ENCODE measurements around the gene PRR13.
"Not testable (repeated sequence)": the region's sequence is repeated elsewhere in the genome, so short reads cannot be mapped to it uniquely, and the experiment has no call there.

Gene PRR13

DNA sequence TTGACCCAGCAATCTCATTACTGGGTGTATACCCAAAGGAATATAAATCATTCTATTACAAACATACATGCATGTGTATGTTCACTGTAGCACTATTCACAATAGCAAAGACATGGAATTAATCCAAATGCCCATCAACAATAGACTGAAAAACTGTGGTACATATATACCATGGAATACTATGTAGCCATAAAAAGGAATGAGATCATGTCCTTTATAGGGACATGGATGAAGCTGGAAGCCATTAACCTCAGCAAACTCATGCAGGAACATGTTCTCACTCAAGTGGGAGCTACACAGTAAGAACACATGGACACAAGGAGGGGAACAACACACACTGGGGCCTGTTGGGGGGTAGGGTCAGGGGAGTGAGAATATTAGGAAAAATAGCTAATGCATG is 2.0 kb upstream of the PRR13 start:
- DNase-seq: not testable (repeated sequence)

GRCh38 chr12:53443955-53444354 is 2.4 kb downstream of the PRR13 start:
- no peak for DNase-seq

DNA sequence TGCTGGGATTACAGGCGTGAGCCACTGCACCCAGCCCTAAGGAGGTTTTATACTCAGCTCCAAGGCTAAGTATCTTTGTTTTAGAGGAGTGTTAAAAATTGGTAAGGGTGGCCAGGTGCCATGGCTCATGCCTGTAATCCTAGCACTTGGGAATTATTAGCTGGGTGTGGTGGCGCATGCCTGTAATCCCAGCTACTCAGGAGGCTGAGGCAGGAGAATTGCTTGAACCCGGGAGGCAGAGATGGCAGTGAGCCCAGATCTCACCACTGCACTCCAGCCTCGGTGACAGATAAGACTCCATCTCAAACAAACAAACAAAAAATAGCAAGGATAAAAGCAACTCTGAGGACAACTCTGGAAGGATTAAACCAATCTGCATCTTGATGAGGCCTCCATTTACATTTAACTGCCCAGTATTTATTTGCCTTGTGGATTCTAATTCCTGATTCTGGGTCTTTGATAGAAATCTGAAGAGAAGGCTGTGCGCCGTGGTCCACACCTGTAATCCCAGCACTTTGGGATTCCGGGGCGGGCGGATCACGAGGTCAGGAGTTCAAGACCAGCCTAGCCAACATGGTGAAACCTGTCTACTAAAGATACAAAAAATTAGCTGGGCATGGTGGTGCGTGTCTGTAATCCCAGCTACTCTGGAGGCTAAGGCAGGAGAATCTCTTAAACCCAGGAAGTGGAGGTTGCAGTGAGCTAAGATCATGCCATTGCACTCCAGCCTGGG is 3.2 kb downstream of the PRR13 start:
- DNase-seq: not testable (repeated sequence)

DNA sequence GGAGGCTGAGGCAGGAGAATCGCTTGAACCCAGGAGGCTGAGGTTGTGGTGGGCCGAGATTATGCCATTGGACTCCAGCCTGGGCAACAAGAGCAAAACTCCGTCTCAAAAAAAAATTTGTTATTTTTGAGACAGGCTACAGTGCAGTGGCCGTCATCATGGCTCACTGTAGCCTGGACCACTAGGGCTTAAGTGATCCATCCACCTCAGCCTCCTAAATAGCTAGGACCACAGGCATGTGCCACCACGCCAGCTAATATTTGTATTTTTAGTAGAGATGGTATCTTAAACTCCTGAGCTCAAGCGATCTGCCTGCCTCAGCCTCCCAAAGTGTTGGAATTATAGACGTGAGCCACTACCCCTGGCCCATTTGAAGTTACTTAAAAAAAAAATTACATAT is 9.4 kb downstream of the PRR13 start:
- DNase-seq: no peak

DNA sequence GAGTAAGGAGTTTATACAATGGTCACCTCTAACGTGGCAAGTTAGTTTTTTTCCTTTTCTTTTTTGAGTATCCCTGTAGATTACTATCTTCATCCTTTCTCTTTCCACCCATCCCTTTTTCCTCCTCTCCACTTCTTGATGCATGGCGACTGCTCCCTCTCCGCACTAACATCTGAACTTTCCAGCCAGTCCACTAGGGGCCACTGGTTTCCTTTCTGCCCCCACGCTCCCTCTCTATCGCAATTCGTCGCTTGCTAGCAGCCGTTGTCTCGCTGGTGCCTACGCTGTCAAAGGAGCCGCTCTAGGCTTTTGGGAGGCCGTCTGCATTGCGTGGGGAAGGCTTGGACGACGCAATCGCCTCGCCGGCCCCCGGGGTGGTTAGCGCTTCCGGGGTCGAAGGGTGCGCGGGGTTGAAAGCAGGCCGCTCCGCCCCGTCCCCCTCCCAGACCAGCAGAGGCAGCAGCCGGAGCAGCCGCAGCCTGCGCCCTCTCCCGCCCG is 10.2 kb downstream of the PRR13 start, which contains the start of gene PCBP2:
Gene PCBP2 (plus strand): TSS at position 442 of the 498 bp plus-strand sequence. CDS start 2,699 bp downstream, outside the sequence.
- peak; percentile 99 for DNase-seq

GRCh38 chr12:53452159-53453077 is 10.9 kb downstream of the PRR13 start:
- DNase-seq: peak; percentile 95

- no peak for DNase-seq
Measured at GRCh38 chr12:53453953-53454640, 12.6 kb downstream of the PRR13 start.

DNA sequence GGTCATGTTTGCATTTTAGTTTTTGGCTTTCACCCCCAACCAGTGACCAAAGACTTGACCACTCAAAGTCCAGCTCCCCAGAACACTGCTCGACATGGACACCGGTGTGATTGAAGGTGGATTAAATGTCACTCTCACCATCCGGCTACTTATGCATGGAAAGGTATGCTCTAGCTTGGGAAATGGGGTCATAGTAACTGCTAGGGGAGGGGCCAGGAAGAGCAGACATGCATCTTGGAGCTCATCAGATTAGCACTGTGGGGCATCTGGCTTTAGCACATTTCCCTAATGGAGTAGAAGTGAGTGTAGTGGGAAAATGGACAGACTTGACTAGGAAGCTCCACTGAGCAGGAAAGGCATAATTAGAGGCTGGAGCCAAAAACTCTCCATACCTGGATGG is 13.2 kb downstream of the PRR13 start:
- DNase-seq: no peak

DNA sequence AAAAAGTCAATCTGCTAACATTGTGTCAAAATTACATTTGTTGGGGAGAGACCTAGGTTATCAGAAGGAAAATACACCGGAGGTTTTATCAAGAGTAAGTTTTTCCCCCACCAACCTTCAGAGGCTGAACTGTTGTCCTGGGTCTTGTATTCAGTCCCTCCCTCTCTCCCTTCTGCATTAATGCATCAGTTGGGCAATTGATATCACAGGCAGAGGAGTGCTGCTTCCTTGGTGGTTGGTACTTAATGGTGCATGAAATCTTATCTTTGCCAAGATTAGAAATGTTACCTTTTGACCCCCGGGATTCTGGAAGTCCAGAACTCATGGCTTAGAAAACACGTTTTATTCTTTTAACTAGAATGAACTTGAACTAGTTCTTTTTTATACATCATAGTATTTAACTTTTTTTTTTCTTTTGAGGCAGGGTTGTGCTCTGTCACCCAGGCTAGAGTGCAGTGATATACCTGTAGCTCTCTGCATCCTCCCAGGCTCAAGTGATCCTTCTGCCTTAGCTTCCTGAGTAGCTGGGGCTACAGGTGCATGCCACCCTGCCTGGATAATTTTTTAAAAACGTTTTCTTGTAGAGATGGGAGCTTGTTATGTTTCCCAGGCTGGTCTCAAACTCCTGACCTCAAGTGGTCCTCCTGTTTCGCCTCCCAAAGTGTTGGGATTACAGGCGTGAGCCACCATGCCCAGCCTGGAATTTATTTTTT is 15.3 kb downstream of the PRR13 start:
- DNase-seq: no peak

GRCh38 chr12:53459097-53459496 is 17.6 kb downstream of the PRR13 start:
- no peak for DNase-seq

DNA sequence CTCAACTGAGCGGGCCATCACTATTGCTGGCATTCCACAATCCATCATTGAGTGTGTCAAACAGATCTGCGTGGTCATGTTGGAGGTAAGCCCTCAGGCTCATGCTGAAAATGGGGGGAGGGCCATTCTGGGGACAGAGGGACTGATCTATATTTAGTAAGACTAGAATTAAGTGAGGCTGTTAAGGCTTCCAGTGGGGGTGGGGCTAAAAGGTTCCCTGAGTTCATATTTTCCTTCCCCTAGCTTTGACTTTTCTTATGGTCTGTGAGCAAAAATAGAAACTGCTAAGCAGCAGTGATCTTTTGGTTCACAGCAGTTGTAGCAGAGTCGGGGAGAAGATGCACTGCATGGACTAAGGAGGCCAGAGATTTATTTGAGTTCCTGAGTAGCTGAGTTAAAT is 19.5 kb downstream of the PRR13 start:
- no peak for DNase-seq

- no peak for DNase-seq
Measured at GRCh38 chr12:53461591-53461990, 20.1 kb downstream of the PRR13 start.

GRCh38 chr12:53462935-53463334 is 21.4 kb downstream of the PRR13 start:
- no peak for DNase-seq

- DNase-seq: no peak
Measured at GRCh38 chr12:53463802-53464560, 22.4 kb downstream of the PRR13 start.

DNA sequence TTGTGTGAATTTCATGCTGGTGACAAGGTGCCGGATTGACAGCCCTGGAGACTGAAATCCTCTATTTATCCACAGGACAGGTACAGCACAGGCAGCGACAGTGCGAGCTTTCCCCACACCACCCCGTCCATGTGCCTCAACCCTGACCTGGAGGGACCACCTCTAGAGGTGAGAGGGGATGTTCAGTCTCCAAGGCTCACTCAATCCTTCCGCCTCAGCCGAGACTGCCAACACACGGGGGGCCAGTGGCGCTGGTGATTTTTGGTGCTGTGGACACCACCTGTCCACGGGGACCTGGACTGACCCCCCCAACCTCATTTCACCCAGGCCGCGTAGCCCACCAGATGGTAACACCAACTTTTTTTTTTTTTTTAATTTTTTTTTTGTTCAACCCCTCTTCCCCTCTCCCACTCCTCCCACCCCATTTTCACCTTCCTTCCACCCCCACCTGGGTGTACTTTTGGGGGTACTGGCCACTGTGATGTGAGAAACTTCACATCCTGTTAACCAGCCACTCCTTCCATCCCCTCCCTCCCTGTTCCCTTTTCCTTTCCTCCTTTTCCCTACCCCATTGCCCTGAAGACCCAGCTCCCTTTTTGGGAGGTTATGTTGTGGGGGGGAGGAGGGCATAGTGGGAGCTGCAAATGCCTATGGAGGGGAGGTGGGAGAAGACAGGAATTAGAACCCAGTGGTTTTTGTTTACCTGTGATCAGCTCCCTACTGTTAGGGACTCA is 23.3 kb downstream of the PRR13 start:
- no peak for DNase-seq

DNA sequence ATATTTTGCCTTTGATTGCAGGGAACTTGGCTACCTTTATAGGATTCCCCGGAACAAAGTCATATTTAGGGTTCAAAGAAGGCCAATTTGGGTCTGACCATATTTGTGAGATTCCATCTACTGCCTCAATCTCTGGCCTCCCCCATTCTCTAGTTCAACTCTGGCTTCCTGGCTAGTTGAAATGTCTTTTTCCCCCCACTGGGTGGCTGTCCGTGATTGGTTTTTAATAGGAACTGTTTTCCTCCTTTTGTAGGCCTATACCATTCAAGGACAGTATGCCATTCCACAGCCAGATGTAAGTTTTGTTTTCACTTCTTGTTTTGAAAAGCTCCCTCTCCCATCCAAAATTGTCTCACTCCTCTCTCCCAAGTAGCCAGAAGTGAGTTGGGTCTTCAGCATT is 24.1 kb downstream of the PRR13 start:
- no peak for DNase-seq

GRCh38 chr12:53466640-53467039 is 25.1 kb downstream of the PRR13 start:
- DNase-seq: no peak

DNA sequence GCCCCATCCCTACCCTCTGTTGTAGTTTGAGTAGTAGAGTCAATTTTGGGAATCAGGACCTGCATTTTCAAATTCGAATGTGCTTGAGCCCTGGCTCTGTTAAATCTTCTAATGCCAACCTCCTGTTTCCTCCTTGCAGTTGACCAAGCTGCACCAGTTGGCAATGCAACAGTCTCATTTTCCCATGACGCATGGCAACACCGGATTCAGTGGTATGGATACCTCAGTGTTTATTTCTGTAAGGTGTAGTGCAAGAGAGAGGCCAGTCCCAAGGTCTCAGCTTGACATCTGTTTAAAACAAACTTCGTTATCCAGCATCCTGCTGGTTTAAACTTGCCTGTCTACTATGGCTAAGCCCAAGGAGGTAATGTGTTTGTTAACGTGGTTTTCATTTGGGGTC is 25.5 kb downstream of the PRR13 start:
- no peak for DNase-seq

DNA sequence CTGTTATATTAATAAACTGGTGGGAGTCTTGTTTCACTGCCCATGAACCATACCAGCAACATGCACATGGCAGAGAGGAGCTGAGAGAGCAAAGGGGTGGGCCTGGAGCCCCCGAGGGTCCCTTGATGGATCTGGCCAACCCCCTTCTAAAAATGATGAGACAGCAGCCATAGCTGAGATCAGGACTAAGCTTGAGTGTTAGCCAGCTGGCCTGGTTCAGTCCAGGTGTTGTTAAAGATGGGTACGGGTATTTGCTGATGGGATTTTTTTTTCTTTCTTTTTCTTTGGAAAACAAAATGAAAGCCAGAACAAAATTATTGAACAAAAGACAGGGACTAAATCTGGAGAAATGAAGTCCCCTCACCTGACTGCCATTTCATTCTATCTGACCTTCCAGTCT is 26.3 kb downstream of the PRR13 start:
- DNase-seq: no peak

DNA sequence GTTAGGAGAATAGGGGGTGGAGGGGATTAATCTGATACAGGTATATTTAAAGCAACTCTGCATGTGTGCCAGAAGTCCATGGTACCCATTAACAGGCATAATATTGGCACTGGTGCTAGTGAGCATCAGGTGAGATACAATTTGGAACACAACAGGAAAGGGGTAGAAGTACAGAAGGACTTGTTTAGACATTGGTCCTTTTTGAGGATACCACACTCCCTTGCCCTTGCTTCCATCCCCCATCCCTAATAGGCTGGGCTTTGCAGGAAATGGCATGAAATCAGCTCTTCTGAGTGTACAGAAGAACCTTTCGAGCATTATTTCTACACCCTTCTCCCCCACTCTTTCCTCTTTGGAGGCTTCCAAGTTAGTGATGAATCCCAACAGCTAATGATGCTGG is 26.7 kb downstream of the PRR13 start:
- no peak for DNase-seq

DNA sequence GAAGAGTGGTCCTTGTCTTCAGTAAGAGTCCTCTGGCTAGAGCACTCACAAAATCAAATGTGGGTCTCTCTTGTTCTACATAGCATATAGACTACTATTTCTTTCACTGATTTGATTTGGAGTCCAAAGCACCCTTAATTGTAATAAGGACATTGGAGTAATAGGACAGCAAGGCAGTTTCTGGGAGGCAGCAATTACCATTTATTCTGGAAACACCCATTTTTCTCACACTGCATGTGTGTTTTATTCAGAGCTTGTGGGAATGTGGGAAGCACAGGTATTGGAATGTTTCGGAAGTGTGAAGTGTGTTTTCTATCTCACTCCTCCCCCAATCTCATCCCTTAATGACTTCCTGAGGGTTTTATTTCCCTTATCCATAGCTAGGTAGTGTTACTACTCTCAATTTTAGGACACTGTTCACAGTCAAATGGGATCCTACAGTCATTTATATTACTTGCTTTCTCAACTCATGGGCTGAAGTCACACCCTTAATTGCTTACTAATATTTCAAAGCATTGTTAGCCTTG is 30.6 kb downstream of the PRR13 start:
- DNase-seq: no peak

Data from eye (tissue), 1 donor.